Neural crest cell (in vitro differentiated cells): ENCODE results near the gene ACTG1. TPM values are rescaled to one million over a fixed set of nuclear protein-coding genes. Genes with fewer than 3 reads are reported as not detected.
"Not testable (repeated sequence)": the region's sequence is repeated elsewhere in the genome, so short reads cannot be mapped to it uniquely, and the experiment has no call there.

Experiments used
- DNase-seq: peaks from one replicate; pipeline ENCODE4 v3.0.0; 2021; ENCODE audit warnings: low read depth, mixed read lengths, low spot score
- H3K27ac Mint-ChIP-seq: one replicate; pipeline ENCODE4 v1.8.0; 2021; ENCODE audit warnings: mild to moderate bottlenecking, mixed read lengths; ENCODE audit not compliant: unreplicated experiment
- H3K27me3 Mint-ChIP-seq: 2 replicates; pipeline ENCODE4 v1.8.0; 2021; ENCODE audit warnings: low read depth, mild to moderate bottlenecking, mixed read lengths
- H3K36me3 Mint-ChIP-seq: 2 replicates; pipeline ENCODE4 v1.8.0; 2021; ENCODE audit warnings: low read depth, mild to moderate bottlenecking, mixed read lengths
- H3K4me1 Mint-ChIP-seq: 2 replicates; pipeline ENCODE4 v1.8.0; 2021; ENCODE audit warnings: mixed read lengths
- H3K4me3 Mint-ChIP-seq: one replicate; pipeline ENCODE4 v1.8.0; 2021; ENCODE audit warnings: mild to moderate bottlenecking, mixed read lengths
- H3K9me3 Mint-ChIP-seq: 2 replicates; pipeline ENCODE4 v1.8.0; 2021; ENCODE audit warnings: mixed read lengths
- total RNA-seq: library from RNA; stranded (reverse); gene quantifications from 2 replicates; pipeline ENCODE4 v1.2.1, GENCODE V29; 2021
- TF ChIP-seq, protein P1 (sequence below): fragments of 200-600 bp; sonication (generic); conservative IDR thresholded peaks from 2 replicates; pipeline ENCODE4 v1.5.0; 2021; ENCODE audit warnings: antibody characterized with exemption, mild to moderate bottlenecking

Gene ACTG1
- total RNA-seq, 1 donor from 2014 or later: 4,235 TPM

DNA sequence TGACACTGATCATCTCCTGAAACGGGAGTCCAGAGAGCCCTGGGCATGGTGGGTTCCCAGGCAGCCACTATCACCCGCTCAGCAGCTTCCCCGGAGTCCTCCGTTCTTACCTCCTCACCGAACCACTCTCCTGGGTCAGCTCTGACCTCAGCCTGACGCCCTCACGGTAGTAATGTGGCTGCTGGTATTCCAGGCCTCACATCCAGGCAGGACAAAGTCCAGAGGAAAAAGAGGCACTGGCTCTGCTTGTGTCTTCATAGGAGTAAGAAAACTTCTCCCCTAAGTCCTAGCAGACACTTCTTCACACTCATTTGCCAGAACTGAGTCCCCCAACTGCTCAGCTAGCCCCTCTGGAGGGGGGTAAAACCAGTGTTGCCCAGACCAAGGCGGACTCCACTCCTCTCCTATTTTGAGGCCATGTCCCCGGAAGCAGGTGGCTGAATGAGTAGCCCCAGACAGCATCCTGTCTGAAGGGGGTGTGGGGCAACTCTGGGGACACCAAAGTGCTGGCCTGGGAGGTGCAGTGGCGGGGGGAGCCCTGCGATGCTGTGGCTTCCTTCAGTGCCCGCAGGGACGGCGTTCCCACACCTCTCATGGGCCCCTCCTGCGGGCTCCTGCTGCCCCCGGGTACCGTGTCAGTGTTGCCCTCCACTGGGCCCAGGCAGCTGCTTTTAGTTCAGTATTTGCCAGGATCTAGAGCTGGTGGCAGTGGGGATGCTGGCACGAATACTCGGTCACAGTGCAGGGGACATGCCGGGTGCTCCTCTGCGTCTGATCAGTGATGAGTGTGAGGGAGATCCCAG lies 20.9 kb upstream of the ACTG1 start:
- TF ChIP-seq, protein P1, sequence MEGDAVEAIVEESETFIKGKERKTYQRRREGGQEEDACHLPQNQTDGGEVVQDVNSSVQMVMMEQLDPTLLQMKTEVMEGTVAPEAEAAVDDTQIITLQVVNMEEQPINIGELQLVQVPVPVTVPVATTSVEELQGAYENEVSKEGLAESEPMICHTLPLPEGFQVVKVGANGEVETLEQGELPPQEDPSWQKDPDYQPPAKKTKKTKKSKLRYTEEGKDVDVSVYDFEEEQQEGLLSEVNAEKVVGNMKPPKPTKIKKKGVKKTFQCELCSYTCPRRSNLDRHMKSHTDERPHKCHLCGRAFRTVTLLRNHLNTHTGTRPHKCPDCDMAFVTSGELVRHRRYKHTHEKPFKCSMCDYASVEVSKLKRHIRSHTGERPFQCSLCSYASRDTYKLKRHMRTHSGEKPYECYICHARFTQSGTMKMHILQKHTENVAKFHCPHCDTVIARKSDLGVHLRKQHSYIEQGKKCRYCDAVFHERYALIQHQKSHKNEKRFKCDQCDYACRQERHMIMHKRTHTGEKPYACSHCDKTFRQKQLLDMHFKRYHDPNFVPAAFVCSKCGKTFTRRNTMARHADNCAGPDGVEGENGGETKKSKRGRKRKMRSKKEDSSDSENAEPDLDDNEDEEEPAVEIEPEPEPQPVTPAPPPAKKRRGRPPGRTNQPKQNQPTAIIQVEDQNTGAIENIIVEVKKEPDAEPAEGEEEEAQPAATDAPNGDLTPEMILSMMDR: no peak
- H3K9me3 Mint-ChIP-seq: peaks cover 3% of the 10 kb centered on the region
- H3K27me3 Mint-ChIP-seq: peaks cover 33% of the 10 kb centered on the region
- H3K27ac Mint-ChIP-seq: no peak overlapping the region
- H3K36me3 Mint-ChIP-seq: no peaks in the 10 kb centered on the region
- DNase-seq: no peak
- no peak overlapping the region for H3K4me3 Mint-ChIP-seq
- H3K4me1 Mint-ChIP-seq: peaks cover 8% of the 10 kb centered on the region

GRCh38 chr17:81532490-81533287 lies 20.1 kb upstream of the ACTG1 start:
- H3K4me1 Mint-ChIP-seq: peaks cover 3% of the 10 kb centered on the region
- TF ChIP-seq, protein P1: no peak

DNA sequence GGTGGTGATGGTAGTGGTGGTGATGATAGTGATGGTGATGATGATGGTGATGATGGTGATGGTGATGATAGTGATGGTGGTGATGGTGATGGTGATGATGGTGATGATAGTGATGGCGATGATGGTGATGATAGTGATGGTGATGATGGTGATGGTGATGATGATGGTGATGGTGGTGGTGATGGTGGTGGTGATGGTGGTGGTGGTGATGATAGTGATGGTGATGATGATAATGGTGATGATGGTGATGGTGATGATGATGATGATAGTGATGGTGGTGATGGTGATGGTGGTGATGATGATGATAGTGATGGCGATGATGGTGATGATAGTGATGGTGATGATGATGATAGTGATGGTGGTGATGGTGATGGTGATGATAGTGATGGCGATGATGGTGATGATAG lies 19.4 kb upstream of the ACTG1 start:
- not testable (repeated sequence) for H3K4me1 Mint-ChIP-seq, H3K9me3 Mint-ChIP-seq, DNase-seq, H3K36me3 Mint-ChIP-seq, H3K4me3 Mint-ChIP-seq, H3K27ac Mint-ChIP-seq
- H3K27me3 Mint-ChIP-seq: peaks cover 21% of the 10 kb centered on the region

More at GRCh38 chr17:81532490-81533287, 20.1 kb upstream of the ACTG1 start:
- Mint-ChIP-seq H3K9me3 (peaks cover 3% of the 10 kb centered on the region), H3K27me3 (peaks cover 26% of the 10 kb centered on the region), H3K36me3 (no peaks in the 10 kb centered on the region), H3K4me3 (no peak overlapping the region), H3K27ac (no peak overlapping the region)
- no peak for DNase-seq

- not testable (repeated sequence) for DNase-seq, H3K4me1 Mint-ChIP-seq, H3K36me3 Mint-ChIP-seq, H3K9me3 Mint-ChIP-seq, H3K4me3 Mint-ChIP-seq, H3K27ac Mint-ChIP-seq
- H3K27me3 Mint-ChIP-seq: peaks cover 15% of the 10 kb centered on the region
Measured at GRCh38 chr17:81531013-81531412, 18.4 kb upstream of the ACTG1 start.

DNA sequence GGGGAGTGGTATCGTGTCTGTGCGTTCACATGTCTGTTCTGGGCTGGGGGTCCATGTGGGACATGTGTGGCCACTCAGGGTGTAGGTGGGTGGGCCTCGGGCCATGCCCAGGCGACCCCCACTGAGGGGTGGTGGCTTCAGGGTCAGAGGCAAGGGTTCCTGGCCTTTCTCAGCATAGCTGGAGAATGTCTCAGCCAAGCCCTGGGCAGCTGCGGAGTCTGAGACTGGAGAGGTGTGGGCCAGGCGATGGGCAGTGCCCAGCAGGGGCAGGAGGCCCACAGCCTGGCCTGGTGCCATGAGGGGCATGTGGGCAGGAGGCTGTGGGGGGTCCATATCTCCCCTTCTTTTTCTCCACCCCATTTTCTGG lies 16.8 kb upstream of the ACTG1 start:
- H3K27me3 Mint-ChIP-seq: peaks cover 6% of the 10 kb centered on the region
- H3K4me1 Mint-ChIP-seq: no peaks in the 10 kb centered on the region
- no peaks in the 10 kb centered on the region for H3K36me3 Mint-ChIP-seq
- peaks cover 3% of the 10 kb centered on the region for H3K9me3 Mint-ChIP-seq
- no peak overlapping the region for H3K27ac Mint-ChIP-seq
- TF ChIP-seq, protein P1: no peak
- H3K4me3 Mint-ChIP-seq: no peak overlapping the region
- no peak for DNase-seq

- H3K4me3 Mint-ChIP-seq: no peak overlapping the region
- peaks cover 4% of the 10 kb centered on the region for H3K27me3 Mint-ChIP-seq
- H3K4me1 Mint-ChIP-seq: no peaks in the 10 kb centered on the region
- no peak for DNase-seq
- TF ChIP-seq, protein P1: no peak
- H3K36me3 Mint-ChIP-seq: no peaks in the 10 kb centered on the region
- H3K27ac Mint-ChIP-seq: no peak overlapping the region
- H3K9me3 Mint-ChIP-seq: peaks cover 3% of the 10 kb centered on the region
Measured at GRCh38 chr17:81528651-81529436, 16.2 kb upstream of the ACTG1 start.
